PC-3 (cell line): Measurements from ENCODE around the gene MUC6.

Source experiments
- EZH2 ChIP-seq: fragments of 300-600 bp; sonication (generic); IDR thresholded peaks from one replicate; pipeline ENCODE4 v1.6.1; 2017; ENCODE audit warnings: antibody characterized with exemption, mild to moderate bottlenecking, low read length; ENCODE audit not compliant: unreplicated experiment
- TF ChIP-seq, protein P1 (sequence below): fragments of 300-600 bp; sonication (generic); conservative IDR thresholded peaks from 2 replicates; pipeline ENCODE4 v1.5.1; 2017; ENCODE audit warnings: antibody characterized with exemption, low read depth, mild to moderate bottlenecking, low read length

DNA sequence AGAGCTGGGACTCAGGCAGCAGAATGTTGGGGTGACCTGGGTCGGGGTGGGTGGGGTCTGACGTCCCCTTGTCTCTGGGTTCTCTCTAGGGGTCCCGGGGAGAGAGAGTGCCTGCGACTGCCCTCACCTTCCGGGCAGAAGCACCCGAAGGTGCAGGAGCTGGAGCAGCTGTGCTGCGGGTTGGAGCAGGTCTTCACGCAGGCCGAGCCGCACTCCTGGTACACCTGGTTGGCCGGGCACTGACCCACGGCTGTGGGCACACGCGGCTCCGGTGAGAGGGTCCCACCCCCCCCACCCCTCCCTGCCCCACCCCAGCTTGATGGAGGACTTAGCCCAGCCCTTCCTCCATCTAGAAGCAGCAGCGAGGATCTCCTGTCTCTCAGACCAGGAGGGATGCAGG lies 6.4 kb downstream of the MUC6 start:
- TF ChIP-seq, protein P1, sequence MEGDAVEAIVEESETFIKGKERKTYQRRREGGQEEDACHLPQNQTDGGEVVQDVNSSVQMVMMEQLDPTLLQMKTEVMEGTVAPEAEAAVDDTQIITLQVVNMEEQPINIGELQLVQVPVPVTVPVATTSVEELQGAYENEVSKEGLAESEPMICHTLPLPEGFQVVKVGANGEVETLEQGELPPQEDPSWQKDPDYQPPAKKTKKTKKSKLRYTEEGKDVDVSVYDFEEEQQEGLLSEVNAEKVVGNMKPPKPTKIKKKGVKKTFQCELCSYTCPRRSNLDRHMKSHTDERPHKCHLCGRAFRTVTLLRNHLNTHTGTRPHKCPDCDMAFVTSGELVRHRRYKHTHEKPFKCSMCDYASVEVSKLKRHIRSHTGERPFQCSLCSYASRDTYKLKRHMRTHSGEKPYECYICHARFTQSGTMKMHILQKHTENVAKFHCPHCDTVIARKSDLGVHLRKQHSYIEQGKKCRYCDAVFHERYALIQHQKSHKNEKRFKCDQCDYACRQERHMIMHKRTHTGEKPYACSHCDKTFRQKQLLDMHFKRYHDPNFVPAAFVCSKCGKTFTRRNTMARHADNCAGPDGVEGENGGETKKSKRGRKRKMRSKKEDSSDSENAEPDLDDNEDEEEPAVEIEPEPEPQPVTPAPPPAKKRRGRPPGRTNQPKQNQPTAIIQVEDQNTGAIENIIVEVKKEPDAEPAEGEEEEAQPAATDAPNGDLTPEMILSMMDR, result no peak
- no peak for TF ChIP-seq EZH2
